HUES6 (cell line): ENCODE results near the gene VBP1.
A peak's percentile ranks its signal among the peaks of the same experiment; 100 is the strongest.
"Not testable (repeated sequence)": the region's sequence is repeated elsewhere in the genome, so short reads cannot be mapped to it uniquely, and the experiment has no call there.

Experiments
- H3K27ac ChIP-seq: 2 replicates; pipeline ENCODE4 v1.7.0; 2013; ENCODE audit warnings: low read depth, mild to moderate bottlenecking, low read length, inconsistent platforms
- H3K27me3 ChIP-seq: 2 replicates; pipeline ENCODE4 v1.6.1; 2013; ENCODE audit warnings: low read length; ENCODE audit not compliant: control insufficient read depth, insufficient read depth
- H3K36me3 ChIP-seq: 2 replicates; pipeline ENCODE4 v1.6.1; 2013; ENCODE audit warnings: low read length; ENCODE audit not compliant: control insufficient read depth, insufficient read depth
- H3K4me1 ChIP-seq: 2 replicates; pipeline ENCODE4 v1.6.1; 2013; ENCODE audit warnings: low read length; ENCODE audit not compliant: control insufficient read depth, insufficient read depth
- H3K4me3 ChIP-seq: 2 replicates; pipeline ENCODE4 v1.5.1; 2013; ENCODE audit warnings: low read depth, low read length
- H3K9ac ChIP-seq: one replicate; pipeline ENCODE4 v1.6.1; 2013; ENCODE audit warnings: mild to moderate bottlenecking, low read length
- H3K9me3 ChIP-seq: 2 replicates; pipeline ENCODE4 v1.6.1; 2013; ENCODE audit warnings: low read depth, low read length; ENCODE audit not compliant: control insufficient read depth, insufficient read depth

Gene VBP1

DNA sequence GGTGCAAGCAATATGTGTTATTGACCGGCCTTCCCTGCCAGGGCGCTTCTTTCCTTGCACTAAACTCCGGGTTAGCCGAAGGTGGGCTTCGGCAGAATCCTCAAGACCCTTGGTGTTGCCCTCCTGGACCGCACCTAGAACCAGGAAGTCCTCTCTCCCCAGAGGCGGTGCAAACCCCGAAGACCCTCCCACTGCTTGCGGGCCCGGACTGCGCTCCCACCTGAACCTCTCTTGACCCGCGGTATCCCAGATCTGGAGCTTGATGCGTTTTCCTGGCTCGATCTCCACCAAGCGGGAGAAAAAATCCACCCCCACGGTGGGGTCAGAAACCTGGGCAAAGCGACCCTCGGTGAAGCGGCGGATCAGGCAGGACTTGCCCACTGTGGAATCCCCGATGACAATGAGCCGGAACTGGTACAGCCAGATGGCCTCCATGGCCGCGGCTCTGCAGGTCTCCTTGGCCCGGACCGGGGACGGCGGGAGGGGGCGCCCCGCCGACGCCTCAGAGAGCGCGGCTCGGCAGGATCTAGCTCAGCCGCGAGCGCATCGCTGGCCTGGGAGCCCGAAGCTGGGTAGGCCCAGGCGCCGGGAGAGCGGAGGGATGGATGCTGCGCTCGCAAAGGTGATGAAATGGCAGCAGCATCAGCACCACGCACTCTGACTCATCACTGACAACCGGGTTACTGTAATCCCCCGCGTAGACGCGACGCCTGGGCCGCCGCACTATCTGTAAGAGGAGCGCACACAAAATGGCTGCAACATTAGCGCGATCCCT, 47.8 kb downstream of the VBP1 start, which contains the start of gene RAB39B:
TSS of gene RAB39B (minus strand) at position 638 of the 775 bp plus-strand sequence. CDS start at position 435, 203 bp downstream.
- Histone ChIP-seq H3K9me3 (peaks cover 17% of the 10 kb centered on the region; the same call in 1 of the 2 replicates), H3K27ac (no peak within 1 kb of the TSS), H3K4me3 (peak within 1 kb of the TSS; percentile 79), H3K36me3 (no peaks in the 10 kb centered on the region; the same call in 1 of the 2 replicates), H3K4me1 (no peaks in the 10 kb centered on the region), H3K9ac (peak within 1 kb of the TSS; percentile 77), H3K27me3 (no peaks in the 10 kb centered on the region)

DNA sequence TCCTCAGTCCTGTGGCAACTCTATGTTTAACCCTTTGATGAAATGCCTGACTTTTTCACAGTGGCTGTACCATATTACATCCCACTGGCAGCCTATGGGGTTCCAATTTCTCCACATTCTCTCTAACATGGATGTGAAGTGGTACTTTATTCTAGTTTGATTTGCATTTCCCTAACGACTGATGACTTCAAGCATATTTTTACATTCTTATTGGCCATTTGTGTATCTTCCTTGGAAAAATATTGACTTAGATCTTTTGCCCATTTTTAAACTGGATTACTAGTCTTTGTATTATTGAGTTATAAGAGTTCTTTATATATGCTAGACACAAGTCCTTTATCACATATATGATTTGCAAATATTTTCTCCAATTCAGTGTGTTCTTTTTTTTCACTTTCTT, 50.2 kb downstream of the VBP1 start:
- Histone ChIP-seq H3K4me3 (no peak overlapping the region), H3K9me3 (peaks cover 19% of the 10 kb centered on the region), H3K36me3 (no peaks in the 10 kb centered on the region), H3K9ac (no peak overlapping the region), H3K27ac (no peak overlapping the region), H3K27me3 (no peaks in the 10 kb centered on the region), H3K4me1 (no peaks in the 10 kb centered on the region)

DNA sequence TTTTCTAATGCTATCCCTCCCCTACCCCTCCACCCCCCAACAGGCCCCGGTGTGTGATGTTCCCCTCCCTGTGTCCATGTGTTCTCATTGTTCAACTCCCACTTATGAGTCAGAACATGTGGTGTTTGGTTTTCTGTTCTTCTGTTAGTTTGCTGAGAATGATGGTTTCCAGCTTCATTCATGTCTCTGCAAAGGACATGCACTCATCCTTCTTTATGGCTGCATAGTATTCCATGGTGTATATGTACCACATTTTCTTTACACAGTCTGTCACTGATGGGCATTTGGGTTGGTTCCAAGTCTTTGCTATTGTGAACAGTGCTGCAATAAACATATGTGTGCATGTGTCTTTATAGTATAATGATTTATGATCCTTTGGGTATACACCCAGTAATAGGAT, 51.7 kb downstream of the VBP1 start:
- not testable (repeated sequence) for H3K36me3 ChIP-seq, H3K27ac ChIP-seq, H3K4me3 ChIP-seq, H3K4me1 ChIP-seq, H3K9ac ChIP-seq, H3K27me3 ChIP-seq
- peaks cover 19% of the 10 kb centered on the region for H3K9me3 ChIP-seq

DNA sequence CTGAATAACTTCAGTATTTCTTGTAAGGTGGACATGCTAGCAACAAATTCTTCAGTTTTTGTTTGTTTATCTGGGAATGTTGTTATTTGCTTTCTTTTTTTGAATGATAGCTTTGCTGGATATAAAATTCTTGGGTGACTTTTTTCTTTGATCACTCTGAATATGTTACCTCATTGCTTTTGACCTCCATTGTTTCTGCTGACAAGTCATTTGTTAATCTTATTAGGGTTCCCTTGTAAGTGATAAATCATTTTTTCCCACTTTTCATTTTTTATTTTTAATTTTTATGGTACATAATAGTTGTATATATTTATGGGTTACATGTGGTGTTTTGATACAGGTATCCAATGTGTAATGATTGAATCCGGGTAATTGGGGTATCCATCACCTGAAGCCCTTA, 54.7 kb downstream of the VBP1 start:
- Histone ChIP-seq H3K4me1 (no peaks in the 10 kb centered on the region), H3K27me3 (no peaks in the 10 kb centered on the region), H3K4me3 (no peak overlapping the region), H3K27ac (no peak overlapping the region), H3K36me3 (no peaks in the 10 kb centered on the region), H3K9ac (no peak overlapping the region), H3K9me3 (peaks cover 17% of the 10 kb centered on the region)

DNA sequence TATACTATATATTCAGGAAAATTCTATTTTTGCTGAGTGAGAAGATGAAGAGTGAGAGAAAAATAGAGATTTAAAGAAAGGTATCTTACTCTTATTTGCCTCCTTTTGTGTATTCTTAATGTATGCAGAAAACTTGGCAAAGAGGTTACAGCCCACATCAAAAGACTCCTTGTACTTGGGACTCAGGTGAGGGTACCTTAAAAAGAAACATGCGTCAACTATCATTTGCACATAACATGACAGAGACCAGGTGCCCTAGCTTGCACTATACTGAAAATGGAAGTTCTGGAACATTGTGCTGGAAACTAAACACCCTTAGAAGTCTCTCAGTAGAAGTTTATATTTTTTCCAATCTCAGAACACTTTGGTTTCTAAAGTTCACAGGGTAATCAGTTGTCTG, 63.6 kb downstream of the VBP1 start:
- Histone ChIP-seq H3K27me3 (no peaks in the 10 kb centered on the region), H3K9ac (no peak overlapping the region), H3K4me1 (no peaks in the 10 kb centered on the region), H3K27ac (no peak overlapping the region), H3K4me3 (no peak overlapping the region), H3K9me3 (peaks cover 17% of the 10 kb centered on the region), H3K36me3 (no peaks in the 10 kb centered on the region)
